Putamen (tissue), 1 donor: Measurements from ENCODE around the gene PRSS33.

Experiments
- DNase-seq: peaks from one replicate; pipeline ENCODE4 v3.0.0-alpha.2; 2016; ENCODE audit warnings: low spot score

PRSS33 gene

DNA sequence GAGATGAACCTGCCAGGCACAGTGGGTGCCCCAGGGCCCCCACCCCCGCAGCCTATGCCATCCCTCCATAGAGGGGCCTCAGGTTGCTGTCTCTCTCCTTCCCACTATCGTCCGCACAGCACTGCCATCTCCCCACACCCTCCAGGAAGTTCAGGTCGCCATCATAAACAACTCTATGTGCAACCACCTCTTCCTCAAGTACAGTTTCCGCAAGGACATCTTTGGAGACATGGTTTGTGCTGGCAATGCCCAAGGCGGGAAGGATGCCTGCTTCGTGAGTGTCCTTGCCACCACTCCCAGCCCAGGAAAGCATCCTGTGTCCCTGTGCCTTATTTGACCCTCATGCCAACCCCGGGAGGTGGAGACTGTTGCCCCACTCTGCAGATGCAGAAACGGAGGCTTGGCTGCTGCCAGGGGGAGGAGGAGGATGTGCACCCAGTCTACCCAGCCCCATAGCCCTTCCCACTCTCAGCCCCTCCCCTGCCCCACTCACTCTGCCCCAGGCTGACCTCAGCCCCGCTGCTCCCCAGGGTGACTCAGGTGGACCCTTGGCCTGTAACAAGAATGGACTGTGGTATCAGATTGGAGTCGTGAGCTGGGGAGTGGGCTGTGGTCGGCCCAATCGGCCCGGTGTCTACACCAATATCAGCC, 33.6 kb upstream of the PRSS33 start:
- no peak for DNase-seq

DNA sequence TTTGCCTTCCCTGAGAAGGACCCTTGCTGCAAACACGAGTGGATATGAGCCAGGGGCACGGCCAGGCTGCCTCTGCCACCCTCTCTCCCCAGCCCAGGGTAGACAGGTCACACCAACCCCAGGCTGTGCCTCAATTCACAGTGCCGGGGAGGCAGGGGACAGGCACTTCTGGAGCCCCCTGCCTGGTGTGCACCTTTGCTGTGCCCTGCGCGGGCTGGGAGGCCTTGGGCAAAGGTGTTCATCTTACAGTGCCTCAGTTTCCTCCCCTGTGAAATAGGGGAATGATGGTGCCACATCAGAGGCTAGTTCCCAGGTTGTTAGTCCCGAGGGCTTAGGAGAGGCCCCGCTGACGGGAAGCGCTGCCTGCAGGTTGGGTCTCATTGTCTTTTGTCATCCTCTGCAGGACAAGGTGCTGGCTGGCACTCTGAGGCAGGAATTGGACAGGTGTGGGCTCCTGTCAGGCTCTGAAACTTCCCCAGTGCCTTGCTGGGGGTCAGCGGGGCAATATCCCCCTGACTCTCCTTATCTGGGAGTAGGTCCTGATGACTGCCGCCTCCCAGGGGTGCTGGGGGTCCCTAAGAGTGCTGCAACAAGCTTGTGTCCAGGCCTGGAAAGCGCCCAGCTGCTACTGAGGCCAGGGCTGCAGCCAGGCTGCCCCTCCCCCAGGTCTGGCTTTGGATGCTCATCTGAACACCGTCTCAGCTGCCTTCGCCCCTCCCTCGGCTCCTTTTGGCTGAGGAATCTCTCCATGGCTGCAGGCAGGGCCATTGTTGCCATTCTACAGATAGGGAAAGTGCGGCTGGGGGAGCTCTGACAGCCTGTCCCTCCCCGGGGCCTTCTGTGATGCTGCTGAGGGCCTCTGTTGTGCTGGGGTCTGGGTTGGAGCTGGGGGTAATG, 32.8 kb upstream of the PRSS33 start:
- no peak for DNase-seq

DNA sequence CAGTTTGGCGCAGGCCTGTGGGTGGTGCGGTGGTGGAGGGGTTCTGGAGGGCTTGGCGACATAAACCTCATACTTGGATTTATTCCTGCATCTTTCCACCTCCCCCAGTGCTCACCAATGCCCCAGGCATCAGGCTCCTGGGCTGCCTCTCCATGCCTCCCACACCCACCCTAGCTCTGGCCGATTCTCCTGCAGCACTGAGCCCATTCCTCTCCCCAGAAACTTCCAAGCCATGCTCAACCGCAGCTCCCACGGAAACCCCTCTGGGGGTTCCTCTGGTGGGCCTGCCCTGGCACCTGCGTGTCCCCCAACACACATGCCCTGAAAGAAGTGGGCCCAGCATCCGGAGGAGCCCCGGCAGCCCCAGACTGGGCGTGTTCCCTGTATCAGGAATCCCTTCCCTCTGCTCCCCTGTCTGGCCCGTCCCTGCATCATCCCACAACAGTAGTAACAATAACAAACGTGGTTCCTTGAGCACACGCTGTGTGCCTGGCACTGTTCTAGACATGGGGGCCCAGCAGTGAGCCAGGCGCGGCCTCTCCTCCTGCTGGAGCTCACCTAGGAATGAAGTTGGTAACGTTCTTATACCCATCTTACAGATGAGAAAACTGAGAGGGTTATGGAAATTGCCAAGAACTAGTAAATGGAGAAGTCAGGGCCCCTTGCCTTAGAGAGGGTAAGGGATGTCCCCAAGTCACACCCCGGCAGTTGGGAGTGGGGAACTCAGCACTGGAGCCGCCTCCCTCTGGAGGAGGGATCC, 32.0 kb upstream of the PRSS33 start:
- DNase-seq: no peak

DNA sequence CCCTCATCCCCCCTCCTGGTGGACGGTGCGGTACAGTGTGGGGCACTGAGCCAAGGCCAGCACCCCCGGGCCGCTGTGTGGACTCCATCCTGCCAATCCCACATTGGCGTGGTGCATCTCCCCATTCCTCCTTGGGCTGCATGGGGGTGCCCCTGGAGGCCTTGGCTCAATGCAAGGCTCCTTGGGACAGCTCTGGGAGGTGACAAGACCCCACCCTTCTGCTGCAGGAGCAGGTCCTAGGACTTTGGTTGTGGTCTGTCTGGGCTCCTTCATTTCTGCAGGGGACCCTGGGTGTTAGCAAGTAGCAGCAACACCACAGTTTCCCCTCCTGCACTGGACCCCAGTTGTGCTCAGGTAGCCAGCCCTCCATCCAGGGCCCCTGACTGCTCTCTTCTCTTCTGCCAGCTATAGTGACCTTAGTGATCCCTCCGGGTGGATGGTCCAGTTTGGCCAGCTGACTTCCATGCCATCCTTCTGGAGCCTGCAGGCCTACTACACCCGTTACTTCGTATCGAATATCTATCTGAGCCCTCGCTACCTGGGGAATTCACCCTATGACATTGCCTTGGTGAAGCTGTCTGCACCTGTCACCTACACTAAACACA, 31.0 kb upstream of the PRSS33 start:
- DNase-seq: no peak

DNA sequence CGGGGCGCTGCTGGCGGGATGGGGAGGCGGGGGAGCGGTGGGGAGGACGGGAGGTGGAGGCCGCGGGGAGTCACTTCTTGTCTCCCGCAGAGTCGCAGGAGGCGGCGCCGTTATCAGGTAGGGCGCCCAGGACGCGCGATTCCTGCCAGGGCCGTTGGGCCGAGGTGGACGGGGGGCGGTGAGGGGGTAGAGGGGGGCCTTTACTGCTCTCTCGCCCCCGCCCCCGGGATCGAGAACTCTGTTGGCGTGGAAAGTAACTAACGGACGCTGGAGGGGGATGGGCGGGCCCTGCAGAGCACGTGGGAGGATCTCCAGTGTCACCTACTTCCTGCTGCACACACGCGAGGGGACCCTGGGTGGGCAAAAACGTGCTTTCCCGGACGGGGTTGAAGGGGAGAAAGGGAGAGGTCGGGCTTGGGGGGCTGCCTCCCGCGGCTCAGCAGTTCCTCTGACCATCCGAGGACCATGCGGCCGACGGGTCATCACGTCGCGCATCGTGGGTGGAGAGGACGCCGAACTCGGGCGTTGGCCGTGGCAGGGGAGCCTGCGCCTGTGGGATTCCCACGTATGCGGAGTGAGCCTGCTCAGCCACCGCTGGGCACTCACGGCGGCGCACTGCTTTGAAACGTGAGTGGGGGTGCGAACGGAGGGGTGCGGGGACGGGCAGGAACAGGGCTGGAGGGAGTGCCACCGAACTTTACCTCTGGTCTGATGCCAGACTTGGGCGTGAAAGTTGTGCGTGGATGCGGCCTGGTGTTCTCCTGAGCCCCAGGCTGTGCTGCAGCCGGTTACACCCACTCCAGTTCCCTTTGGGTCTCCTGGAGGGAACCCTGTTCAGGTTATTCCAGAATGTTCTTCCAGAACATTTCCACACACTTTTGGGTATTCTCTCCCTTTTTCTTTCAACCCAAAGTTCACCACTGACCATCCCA, 30.2 kb upstream of the PRSS33 start:
- DNase-seq: no peak

DNA sequence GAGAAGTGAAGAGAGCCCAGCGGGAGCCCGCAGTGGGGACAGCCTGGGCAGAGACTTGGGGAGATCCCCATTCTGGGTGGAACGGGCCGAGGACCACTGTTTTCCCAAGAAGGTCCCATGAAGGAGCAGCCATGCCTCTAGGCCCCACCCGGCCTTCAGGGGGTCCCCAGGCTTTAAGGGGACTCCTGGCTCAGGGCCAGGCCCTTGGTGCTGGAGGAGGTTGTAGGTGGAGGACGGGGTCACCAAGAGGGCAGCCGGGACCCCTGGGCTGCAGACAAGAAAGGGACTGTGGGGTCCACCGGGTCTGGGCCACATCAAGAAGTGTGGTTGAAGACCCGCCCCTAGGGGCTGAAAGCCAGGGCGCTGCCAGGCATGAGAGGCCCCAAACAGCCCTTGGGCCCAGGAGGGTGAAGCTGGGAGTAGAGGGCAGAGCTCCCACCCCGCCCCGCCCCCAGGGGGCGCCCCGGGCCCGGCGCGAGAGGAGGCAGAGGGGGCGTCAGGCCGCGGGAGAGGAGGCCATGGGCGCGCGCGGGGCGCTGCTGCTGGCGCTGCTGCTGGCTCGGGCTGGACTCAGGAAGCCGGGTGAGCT, 29.5 kb upstream of the PRSS33 start, which contains the start of gene PRSS21:
PRSS21 (plus strand) TSS at position 487 of the 589 bp plus-strand sequence; CDS start at position 519, 32 bp downstream.
- DNase-seq: no peak

DNA sequence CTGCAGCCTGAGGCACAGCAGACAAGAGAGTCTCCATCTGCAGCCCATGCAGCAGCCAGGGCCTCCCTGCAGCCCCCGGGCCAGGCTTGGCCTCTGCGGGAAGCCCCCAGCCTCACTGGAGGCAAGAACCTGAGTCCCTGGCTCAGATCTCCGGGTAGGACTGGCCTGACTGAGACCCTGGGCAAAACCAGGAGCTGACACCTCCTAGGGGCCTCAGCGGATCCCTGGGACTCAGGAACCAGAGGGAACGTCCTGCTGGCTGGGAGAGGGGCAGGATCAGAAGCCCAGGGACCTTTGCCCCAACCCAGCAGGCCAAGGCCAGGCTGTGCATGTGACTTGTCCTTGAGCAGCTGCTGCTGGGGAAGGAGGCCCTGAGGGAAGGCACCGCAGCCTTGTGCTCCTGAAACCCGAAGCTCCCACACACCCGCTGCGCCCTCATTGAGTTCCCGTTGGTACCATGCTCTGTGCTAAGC, 28.0 kb upstream of the PRSS33 start:
- DNase-seq: no peak

DNA sequence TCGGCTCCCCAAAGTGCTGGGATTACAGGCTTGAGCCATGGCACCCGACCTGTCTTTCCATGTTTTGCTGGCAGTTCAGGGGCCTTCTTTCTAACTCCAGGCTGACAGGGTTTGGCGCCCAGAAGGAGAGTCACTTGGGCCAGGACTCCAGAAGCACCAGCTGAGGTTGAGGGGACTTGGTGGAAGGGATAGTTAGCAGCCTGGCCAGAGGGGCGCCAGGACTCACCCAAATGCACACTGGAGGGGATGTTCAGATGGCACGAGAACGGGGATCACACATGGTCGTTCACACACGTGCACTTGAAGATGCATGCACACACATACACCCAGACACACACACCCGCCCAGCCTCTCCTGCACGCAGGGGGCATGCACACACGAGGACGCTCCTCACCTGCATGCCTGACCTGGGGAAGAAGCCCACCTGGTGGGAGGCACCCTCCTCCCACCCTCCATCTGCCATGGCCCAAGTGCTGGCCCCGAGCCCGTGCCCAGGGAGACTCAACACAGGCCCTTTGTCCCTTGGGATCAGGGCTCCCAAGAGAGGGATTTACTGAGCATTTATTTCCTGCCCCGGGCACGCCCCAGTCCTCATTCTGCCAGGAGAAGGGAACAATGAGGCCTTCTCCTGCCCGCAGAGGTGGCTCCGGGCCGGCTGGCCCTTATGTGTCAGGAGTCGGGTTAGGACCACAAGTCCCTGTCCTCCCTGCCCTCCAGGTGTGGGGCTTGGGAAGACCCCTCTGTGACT, 27.4 kb upstream of the PRSS33 start:
- no peak for DNase-seq

DNA sequence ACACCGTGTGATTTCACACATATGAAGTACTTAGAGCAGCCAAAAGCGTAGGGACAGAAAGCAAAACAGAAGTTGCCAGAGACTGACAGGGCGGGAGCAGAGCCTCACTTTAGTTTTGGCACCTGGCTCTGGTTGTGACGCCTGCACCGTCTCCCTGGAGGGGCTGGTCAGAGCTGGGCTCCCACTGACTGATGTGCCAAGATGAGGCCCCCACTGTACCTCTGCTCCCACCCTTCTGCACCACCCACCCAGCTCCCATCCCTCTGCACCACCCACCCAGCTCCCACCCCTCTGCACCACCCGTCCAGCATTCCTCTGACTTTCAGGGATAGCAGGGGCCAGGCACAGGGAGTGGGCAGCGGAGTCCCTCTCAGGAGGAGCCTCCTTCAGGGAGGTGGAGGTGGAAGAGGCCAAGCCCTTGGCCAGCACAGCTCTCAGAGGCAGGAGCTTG, 26.4 kb upstream of the PRSS33 start:
- no peak for DNase-seq

DNA sequence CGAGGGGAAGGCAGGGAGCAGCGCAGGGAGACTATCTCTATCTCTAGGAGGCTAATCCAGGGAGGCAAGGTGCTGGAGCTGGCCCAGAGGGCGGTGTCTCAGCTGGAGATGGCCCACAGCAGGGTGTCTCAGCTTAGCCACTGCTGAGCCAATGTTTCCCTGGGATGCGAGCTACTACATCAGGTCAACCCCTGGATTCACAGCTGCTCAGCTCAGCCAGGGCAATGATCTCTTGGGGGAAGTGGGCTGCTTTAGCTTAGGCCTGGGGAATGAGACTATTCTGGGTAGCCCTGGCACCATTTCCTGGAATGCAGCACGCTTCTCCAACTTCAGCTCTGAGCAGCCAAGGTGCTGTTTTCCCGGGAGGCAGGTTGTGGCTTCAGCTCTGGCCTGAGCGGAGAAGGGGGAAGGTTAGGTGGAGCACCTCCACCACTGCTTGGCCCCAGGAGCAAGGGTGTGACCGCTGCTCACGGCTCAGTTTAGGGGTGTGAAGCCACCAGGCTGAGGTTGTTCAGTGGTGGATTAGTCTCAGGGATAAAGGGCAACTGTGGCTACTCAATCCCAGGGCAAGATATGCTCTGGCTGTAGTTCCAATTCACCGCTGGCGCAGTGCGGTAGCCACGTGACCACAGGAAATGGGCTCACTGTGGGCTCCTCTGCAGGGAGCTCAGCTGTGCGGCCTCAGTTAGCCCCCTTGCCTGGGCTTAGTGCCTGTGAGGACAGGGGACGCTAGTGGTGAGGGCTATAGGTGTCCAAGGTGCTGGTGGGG, 24.5 kb upstream of the PRSS33 start:
- no peak for DNase-seq

DNA sequence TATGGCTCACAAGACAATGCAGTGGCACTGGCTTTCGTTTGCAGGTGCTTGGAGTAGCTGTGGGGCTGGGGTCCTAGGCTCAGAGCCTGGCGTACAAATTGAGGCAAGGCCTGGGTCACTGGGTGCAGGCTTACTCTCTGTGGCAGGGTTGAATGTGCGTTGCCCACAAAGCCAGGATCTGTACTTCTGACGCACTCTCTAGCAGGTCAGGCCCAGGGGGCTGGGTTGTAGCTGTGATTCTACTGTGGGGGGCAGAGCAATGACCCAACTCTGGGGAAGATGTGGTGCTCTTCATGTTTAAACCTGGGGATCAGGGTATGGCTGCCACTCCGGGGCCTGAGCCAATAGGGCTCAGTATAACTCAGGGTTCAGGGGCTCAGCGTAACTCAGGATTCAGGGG, 23.3 kb upstream of the PRSS33 start:
- DNase-seq: no peak

DNA sequence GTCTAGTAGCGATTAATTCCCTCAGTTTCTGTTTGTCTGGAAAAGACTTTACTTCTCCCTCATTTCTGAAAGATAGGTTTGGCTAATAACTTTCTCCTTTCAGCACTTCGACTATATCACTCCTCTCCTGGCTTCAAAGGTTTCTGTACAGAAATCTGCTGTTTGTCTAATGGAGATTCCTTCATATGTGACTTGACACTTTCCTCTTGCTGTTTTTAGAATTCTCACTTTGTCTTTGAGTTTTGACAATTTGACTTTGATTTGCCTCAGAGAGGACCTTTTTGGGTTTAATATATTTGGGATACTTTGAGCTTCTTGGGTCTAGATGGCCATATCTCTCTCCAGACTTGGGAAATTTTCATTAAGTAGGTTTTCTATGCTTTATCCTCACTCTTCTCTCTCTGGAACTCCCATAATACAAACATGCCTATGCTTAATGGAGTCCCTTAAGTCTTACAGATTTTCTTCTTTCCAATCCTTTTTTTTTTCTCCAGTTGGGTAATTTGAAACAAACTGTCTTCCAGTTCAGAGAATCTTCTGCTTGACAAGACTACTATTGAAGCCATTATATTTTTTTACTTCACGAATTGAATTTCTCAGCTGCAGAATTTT, 21.9 kb upstream of the PRSS33 start:
- DNase-seq: no peak

DNA sequence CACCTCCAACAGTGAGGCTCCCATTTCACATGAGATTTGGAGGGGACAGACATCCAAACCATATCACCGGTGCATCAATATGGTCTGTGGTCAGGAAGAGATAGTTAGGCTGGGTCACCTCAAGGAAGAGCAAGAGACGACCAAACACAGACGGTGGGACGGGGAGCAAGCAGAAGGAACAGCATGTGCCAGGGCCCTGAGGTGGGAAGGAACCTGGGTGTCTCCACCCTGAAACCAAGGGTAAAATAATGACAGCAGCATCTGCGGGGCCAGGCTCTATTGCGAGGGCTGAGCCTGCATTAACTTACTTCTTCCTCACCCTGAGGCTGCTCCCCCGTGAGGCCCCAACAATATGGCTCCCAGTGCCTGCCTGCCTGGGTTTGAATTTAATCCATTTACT, 20.8 kb upstream of the PRSS33 start:
- DNase-seq: no peak

DNA sequence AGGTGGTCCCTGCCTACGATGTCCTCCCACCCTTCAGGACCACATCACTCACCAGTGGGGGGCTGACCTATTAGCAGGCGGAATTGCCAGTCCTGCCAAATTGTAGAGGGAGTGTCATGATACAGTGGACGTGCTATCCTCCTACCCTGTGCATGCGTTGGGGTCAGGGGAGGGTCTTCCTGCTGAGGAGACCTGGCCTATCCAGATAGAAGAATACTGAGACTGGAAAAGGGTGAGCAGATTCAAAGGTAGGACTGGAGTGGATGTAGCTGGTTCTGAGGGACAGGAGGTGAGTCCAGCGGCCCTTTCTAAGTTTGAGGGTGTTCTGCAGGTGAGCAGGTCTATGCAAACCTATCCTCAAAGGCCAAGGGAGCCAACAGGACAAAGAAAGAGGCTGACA, 18.9 kb upstream of the PRSS33 start:
- no peak for DNase-seq

DNA sequence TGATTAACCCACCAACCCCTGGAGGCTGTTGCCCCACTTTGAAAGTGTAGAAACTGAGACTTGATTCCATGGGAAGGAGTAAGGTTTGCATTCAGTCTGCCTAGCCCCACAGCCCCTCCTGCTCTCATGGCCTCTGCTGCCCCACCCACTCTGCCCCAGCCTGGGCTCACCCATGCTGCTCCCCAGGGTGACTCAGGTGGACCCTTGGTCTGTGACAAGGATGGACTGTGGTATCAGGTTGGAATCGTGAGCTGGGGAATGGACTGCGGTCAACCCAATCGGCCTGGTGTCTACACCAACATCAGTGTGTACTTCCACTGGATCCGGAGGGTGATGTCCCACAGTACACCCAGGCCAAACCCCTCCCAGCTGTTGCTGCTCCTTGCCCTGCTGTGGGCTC, 17.4 kb upstream of the PRSS33 start:
- no peak for DNase-seq

DNA sequence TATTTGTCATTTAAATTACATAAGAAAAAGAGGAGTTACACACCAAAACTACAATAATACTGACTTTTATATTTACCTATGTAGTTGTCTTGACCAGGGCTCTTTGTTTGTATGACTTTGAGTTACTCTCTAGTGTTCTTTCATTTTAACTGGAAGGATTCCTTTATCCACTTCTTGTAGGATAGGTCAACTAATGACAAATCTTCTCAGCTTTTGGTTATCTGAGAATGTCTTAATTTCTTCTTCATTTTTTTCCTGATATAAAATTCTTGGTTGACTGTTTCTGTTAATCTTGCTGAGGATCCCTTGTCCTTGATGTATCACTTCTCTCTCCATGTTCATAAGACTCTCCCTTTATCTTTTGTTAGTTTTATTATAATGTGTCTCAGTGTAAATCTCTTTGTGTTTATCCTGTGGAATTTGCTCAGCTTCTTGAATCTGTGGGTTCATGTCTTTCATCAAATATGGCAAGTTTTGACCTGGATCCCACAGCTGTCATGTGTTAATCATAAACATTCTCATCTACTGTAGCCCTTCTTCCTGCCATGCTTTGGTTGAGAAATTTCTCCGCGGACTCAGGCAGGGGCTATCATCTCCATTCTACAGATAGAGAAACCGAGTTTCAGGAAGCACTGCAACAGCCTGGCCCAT, 16.3 kb upstream of the PRSS33 start:
- no peak for DNase-seq

DNA sequence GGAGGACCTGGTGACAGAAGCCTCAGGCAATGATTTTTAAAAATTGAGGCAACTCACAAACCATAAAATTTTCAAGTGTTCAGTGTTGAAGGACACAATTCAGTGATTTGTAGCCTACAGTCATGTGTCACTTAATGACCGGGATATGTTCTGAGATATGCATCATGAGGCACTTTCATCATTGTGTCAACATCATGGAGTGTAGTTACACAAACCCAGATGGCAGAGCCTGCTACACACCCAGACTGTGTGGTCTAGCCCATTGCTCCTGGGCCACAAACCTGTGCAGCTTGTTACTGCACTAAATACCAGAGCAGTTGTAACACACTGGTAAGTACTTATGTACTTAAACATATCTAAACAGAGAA, 12.5 kb upstream of the PRSS33 start:
- no peak for DNase-seq

DNA sequence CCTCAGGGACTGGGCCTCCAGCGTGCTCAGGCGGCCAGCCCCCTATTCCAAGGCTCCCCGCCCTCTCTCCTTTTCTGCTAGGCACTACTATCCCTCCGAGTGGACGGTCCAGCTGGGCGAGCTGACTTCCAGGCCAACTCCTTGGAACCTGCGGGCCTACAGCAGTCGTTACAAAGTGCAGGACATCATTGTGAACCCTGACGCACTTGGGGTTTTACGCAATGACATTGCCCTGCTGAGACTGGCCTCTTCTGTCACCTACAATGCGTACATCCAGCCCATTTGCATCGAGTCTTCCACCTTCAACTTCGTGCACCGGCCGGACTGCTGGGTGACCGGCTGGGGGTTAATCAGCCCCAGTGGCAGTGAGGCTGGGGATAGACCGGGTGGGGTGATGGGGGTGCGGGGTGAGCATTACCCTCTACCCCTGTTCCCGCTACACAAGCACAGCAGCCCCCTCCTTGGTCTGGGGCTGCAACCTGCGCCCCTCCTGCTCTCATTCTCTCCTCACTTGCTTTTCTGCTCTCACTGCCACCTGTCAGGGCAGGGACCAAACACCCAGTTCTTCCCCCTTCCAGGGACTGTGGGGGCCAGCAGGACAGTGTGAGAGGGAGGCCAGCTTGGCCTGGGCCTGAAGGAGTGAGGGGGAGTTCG, 12.0 kb upstream of the PRSS33 start:
- no peak for DNase-seq
